Endothelial cell of umbilical vein (primary cell): ENCODE results near the gene SUMF1.

Source experiments
- MYC ChIP-seq: IDR thresholded peaks from one replicate; pipeline ENCODE4 v1.6.1; 2011; ENCODE audit warnings: mild to moderate bottlenecking, low read depth, low read length
- TF ChIP-seq, protein P1 (sequence below), 2 donors: IDR thresholded peaks; 1 replicate in 1 of 2; 2 replicates in 1 of 2; pipeline ENCODE4 v1.5.1; 2011; ENCODE audit warnings: low read length in 2 of 2, mild to moderate bottlenecking in 2 of 2, moderate library complexity in 2 of 2, control low read depth in 1 of 2, inconsistent platforms in 1 of 2, low read depth in 1 of 2; ENCODE audit not compliant: insufficient read depth in 1 of 2; ENCODE audit errors: extremely low read depth in 1 of 2

DNA sequence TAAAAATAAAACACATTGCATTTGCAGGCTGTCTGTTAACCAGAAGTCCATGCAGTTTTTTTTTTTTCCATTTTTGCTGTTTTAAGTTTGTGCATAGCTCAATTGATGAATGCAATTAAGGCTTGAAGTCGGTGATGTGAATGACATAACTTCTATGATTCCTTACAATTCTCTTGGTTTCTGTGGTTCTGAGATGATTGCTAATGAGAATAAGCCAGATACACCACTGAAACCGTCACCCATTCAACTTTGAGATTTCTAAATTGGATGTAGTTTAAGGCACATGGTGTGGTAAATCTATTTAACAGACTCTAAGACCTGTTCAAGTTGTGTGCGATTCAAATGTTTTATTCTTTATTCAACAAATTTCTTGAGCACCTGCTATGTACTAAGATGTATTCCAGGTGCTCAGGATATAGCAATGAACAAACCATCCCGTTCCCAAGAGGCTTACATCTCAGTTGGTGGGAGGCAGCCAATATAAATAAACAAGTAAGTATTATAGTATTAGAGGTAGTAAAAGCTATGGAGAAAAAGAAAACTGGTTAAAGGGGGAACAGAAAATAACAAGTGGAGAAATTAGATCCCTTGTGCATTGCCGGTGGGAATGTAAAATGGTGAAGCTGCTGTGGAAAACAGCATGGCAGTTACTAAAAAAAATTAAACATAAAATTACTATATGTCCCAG, 30.1 kb upstream of the SUMF1 start:
- TF ChIP-seq, protein P1, sequence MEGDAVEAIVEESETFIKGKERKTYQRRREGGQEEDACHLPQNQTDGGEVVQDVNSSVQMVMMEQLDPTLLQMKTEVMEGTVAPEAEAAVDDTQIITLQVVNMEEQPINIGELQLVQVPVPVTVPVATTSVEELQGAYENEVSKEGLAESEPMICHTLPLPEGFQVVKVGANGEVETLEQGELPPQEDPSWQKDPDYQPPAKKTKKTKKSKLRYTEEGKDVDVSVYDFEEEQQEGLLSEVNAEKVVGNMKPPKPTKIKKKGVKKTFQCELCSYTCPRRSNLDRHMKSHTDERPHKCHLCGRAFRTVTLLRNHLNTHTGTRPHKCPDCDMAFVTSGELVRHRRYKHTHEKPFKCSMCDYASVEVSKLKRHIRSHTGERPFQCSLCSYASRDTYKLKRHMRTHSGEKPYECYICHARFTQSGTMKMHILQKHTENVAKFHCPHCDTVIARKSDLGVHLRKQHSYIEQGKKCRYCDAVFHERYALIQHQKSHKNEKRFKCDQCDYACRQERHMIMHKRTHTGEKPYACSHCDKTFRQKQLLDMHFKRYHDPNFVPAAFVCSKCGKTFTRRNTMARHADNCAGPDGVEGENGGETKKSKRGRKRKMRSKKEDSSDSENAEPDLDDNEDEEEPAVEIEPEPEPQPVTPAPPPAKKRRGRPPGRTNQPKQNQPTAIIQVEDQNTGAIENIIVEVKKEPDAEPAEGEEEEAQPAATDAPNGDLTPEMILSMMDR (IDR thresholded peaks at IDR 0.05; ENCODE audit: extremely low read depth in 1 of 2, insufficient read depth in 1 of 2, low read depth in 1 of 2, low read length in 2 of 2), result no peak
- no peak for TF ChIP-seq MYC
